Measurements from ENCODE around the gene RNF227.
"Not testable (repeated sequence)": the region's sequence is repeated elsewhere in the genome, so short reads cannot be mapped to it uniquely, and the experiment has no call there.

RNF227 gene

DNA sequence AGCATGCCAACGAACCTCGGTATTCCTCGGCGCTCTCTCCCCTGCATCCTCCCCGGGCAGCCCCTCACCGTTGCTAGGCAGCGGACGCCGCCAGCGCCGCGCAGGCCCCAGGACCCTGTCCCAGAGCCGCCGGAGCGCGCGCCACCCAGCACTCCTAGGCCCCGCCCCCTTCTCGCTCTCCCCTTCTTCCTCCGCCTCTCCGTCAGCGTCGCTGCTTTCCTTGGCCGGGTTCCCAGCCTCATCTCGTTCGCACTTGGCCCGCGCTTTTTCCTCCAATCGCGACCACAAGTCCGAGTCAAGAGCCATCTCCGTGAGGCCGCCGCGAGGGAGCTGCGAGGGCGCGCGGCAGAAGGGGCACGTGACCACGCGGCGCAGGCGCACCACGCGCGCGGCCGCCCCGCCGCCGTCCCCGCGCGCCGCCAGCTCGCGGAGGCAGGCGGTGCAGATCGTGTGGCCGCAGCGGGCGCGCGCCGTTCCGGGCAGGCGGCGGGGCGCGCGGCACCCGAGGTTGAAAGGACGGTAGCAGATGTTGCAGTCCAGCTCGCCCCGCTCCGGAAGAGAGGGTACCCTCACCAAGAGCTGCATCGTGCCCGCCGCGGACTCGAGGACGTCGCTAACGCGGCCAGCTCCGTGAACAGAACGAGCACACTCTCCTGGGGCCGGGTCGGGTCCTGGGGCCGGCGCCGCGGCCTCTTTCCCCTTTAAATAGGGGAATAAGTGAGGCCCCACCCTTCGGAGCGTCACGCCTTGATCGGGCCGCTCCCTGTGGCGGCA, at the start of gene RNF227:
Gene RNF227 (minus strand): TSS at position 679 of the 774 bp plus-strand sequence. CDS start 94 bp downstream, at position 585.
- DNase-seq (ENCODE audit: low read depth): peak; percentile 91
- H3K4me3 ChIP-seq (ENCODE audit: low read depth, low read length): peak within 1 kb of the TSS; percentile 67

DNA sequence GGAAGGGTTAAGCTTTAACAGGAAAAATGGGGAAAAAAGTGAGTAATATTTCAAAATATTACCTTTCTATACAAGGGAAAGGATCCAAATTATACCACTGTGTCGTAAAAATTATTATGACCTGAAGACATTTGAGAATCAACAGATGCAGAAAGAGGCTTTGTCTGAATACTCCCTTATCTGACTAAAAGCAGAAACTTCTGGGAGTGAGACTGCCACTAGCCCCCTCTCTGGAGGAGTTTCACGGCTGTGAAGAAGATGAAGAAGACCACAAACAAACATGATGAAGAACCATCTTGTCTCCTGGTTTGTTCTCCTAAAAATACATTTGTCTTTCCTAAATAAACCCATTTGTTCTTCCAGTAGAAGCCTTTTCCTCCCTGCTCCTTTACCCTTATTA, 45.3 kb upstream of the RNF227 start:
- H3K4me3 ChIP-seq (ENCODE audit: low read depth, low read length): no peak overlapping the region
- no peak for DNase-seq (ENCODE audit: low read depth)

DNA sequence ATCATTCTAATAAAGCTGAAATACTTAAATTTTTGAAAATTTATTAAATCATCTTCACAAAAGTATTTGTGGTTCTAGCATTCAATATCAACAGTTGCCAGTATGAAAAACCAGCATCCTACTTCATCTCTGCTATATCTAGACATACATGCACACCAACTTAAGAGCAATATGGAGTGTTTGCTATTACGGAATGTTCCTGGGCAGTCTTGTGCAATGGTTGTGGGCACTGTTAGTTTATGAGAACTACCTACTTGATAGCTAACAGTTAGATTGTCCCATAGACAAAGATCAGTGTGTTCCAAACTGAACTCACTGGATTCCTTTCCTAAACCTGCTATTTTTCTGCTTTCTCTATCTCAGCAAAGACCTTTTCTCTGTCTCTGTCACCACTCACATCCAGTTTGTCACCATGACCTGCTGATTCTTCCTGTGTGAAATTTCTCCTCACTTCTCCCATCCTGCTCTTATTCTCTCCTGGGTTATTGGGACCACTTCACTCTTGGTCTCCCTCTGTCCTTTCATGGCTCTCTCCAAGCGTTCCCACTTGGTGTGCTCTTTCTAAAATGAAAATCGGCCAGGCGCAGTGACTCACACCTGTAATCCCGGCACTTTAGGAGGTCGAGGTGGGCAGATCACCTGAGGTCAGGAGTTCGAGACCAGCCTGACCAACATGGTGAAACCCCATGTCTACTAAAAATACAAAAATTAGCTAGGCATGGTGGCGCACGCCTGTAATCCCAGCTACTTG, 43.6 kb upstream of the RNF227 start:
- H3K4me3 ChIP-seq (ENCODE audit: low read depth, low read length): no peak overlapping the region
- DNase-seq (ENCODE audit: low read depth): peak; percentile 52

DNA sequence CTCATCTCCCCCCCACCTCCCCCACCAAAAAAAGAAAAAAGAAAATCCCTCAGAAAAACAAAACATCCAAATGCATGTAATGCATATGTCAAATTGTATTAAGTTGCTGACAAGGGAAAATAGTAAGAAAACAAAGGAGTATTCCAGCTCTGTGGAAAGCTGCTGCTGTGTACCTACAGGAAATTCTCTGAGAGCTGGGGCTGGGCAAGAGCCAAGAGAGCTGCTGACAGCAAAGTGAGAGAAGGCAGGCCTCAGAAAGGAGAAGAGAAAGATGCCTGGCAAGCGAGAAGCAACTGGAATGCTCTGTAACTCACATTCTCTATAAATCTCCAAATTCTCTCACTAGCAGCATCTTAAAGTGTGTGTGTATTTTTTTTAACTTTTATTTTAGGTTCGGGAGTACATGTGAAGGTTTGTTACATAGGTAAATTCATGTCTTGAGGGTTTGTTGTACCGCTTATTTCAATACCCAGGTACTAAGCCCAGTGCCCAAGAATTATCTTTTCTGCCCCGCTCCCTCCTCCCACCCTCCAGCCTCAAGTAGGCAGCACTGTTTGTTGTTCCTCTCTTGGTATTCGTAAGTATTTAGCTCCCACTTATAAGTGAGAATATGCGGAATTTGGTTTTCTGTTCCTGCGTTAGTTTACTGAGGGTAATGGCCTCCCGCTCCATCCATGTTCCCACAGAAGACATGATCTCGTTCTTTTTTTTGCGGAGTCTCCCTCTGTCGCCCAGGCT, 40.3 kb upstream of the RNF227 start:
- peak; percentile 50 for DNase-seq (ENCODE audit: low read depth)
- H3K4me3 ChIP-seq (ENCODE audit: low read depth, low read length): no peak overlapping the region

DNA sequence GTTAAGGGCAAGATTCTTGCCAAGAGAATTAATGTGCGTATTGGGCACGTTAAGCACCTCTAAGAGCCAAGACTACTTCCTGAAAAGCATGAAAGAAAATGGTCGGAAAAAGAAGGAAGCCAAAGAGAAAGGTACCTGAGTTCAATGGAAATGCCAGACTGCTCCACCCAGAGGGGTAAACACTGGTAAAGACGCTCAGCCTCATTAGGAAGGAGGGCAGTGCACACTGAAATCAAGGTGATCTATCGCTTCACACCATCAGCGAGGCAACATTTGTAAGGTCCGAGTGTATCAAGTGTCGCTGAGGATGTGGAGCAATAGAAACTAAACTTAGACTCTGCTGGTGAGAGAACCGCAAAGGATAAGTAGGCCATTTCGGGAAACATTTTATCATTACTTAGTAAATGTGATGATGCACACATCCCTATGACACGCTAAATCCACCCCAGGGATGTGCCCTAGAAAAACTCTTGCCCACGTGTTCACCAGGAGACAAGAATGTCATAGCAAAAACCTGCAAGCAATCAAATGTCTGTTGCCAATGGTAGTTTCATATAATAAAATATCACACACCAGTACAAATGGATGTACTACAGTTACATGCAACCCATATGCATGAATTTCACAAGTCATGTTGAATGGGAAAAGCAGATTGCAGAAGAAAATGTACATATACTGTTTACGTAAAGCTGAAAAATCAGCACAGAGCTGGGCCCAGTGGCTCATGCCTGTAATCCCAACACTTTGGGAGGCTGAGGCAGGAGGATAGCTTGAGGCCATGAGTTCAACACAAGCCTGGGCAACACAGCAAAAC, 39.5 kb upstream of the RNF227 start:
- peak; percentile 35 for DNase-seq (ENCODE audit: low read depth)
- H3K4me3 ChIP-seq (ENCODE audit: low read depth, low read length): no peak overlapping the region

DNA sequence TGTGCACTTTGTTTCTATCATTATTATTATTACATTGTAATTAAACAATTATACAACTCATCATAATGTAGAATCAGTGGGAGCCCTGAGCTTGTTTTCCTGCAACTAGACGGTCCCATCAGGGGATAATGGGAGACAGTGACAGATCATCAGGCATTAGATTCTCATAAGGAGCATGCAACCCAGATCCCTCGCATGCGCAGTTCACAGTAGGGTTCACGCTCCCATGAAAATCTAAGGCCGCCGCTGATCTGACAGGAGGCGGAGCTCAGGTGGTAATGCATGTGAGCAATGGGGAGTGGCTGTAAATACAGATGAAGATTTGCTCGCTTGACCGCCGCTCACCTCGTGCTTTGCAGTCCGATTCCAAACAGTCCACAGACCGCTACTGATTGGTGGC, 37.2 kb upstream of the RNF227 start:
- not testable (repeated sequence) for DNase-seq (ENCODE audit: low read depth); H3K4me3 ChIP-seq (ENCODE audit: low read depth, low read length)

DNA sequence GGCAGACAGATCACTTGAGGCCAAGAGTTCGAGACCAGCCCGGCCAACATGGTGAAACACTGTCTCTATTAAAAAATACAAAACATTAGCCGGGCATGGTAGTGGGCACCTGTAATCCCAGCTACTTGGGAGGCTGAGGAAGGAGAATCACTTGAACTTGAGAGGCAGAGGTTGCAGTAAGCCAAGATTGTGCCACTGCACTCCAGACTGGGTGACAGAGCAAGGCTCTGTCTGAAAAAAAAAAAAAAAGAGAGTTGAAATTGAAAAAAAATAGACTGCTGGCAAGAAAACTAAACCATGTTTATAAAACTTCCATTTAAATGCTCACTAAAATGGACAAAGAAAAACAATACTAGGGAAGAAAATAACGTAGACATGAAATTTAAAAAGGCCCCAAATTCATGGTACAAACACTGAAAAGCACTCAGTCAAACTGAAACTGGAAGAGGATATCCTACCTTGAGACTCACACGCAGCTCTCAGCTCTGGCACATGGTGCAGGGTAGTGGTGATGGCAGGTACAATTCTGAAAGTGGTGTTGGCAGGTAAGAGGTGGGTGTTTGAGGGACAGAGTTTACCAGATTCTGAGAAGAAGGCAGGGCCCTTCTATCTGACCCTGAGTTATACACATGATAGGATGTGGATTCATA, 35.2 kb upstream of the RNF227 start:
- no peak overlapping the region for H3K4me3 ChIP-seq (ENCODE audit: low read depth, low read length)
- DNase-seq (ENCODE audit: low read depth): no peak

DNA sequence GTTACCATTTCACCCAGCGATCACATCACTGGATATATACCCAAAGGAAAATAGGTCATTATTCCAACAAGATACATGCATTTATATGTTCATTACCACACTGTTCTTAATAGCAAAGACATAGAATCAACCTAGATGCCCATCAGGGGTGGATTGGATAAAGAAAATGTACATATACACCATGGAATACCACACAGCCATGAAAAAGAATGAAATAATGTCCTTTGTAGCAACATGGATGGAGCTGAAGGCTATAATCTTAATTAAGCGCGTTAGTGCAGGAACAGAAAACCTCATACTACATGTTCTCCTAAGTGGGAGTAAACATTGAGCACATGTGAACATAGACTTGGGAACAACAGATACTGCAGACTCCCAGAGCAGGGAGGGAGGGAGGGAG, 34.5 kb upstream of the RNF227 start:
- no peak overlapping the region for H3K4me3 ChIP-seq (ENCODE audit: low read depth, low read length)
- no peak for DNase-seq (ENCODE audit: low read depth)

DNA sequence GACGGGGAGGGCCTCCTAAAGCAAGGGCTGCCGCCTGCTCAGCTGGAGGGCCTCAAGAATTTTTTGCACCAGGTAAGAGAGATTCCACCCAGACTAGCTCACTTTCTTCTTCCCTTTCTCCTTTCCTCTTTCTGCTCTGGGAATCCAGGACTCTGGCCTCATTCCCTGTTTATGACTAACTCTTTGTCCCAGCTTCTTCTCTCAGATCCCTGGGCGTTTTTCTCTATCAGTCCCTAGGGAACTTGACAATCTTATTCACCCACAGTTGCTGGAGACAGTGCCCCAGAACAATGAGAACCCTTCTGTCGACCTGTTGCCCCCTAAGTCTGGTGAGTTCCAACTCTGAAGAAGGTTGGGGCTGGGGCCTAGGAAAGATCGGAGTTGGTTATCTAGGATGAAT, 31.6 kb upstream of the RNF227 start:
- no peak for DNase-seq (ENCODE audit: low read depth)
- H3K4me3 ChIP-seq (ENCODE audit: low read depth, low read length): no peak overlapping the region

DNA sequence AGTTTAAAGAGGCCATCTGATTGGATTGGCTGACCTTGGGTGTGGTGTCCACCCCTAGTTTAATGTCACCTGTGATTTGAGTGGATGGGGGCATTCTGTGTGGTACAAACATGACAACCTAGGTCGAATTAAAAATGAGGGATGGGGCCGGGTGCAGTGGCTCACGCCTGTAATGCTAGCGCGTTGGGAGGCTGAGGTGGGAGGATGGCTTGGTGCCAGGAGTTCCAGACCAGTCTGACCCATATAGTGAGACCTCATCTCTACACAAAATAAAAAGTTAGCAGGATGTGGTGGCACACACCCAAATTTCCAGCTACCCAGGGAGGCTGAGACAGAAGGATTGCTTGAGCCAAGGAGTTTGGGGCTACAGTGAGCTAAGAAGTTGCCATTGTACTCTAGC, 30.4 kb upstream of the RNF227 start:
- H3K4me3 ChIP-seq (ENCODE audit: low read depth, low read length): no peak overlapping the region
- DNase-seq (ENCODE audit: low read depth): no peak

DNA sequence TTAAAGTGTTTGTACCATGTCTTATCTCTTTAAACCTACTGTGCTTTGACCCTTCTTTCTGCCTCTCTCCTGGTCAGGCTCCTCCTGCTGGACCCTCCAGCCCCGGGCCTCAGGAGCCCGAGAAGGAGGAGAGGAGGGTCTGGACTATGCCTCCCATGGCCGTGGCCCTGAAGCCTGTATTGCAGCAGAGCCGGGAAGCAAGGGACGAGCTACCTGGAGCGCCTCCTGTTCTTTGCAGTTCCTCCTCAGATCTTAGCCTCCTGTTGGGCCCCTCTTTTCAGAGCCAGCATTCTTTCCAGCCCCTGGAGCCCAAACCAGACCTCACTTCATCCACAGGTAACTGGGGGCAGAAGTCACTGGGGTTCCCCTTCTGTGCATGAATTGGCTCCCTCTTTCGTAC, 29.6 kb upstream of the RNF227 start:
- DNase-seq (ENCODE audit: low read depth): no peak
- no peak overlapping the region for H3K4me3 ChIP-seq (ENCODE audit: low read depth, low read length)

DNA sequence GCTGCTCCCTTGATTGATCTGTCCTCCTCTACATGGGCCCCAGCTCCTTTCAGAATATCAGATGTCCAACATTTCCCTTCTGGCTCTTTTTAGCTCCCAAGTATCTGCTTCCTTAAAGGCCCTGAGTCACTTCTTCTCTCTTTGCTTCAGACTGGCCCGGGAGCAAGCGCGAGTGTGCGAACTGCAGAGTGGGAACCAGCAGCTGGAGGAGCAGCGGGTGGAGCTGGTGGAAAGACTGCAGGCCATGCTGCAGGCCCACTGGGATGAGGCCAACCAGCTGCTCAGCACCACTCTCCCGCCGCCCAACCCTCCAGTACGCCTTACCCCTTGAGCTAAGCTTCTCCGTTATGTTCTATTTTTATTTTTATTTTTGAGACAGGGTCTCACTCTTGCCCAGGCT, 28.2 kb upstream of the RNF227 start:
- H3K4me3 ChIP-seq (ENCODE audit: low read depth, low read length): no peak overlapping the region
- DNase-seq (ENCODE audit: low read depth): no peak

DNA sequence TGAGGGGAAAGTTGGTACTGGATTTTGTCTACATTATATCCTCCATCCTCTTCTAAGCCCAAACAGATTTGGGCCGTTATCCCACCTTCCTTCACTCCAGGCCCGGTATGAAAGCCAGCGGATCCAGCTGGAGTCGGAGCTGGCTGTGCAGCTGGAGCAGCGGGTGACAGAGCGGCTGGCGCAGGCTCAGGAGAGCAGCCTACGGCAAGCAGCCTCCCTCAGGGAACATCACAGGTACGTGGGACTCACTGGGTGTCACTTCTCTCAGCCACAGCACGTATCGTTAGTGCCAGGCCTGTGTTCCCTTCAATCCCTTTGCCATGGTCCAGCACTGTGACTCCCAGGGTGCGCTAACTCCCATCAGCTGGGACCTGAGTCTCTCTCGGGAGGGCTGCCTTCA, 27.2 kb upstream of the RNF227 start:
- H3K4me3 ChIP-seq (ENCODE audit: low read depth, low read length): no peak overlapping the region
- no peak for DNase-seq (ENCODE audit: low read depth)

DNA sequence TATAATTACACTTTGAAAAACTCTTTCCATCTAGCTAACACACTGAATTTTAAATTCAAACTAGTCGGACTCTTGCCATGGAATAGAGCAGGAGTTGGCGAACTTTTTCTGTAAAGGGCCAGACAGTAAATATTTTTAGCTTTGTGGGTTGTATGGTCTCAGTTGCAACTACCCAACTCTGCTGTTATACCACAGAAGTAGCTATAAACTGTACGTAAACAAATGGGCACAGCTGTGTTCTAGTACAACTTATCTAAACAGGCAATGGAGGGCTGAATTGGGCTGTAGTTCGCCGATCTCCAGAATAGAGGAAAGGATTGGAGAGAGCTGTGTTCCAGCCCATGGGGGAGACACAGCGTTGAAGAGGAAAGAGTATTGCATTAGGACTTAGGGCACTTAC, 24.7 kb upstream of the RNF227 start:
- no peak overlapping the region for H3K4me3 ChIP-seq (ENCODE audit: low read depth, low read length)
- no peak for DNase-seq (ENCODE audit: low read depth)

DNA sequence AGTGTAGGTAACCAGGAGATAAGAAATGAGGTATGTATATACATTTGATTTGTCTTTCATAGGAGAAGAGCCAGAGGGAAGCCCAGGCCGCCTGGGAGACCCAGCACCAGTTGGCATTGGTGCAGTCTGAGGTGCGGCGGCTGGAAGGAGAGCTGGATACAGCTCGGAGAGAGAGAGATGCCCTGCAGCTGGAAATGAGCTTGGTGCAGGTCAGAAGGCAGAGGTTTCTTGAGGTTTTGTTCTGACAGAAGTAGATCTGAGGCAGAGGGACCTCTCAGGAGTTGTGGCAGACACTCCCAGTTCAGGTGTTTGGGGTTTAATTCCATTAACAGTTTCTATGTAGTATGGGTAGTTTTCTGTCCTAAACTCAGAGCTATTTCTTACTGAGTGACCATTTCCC, 23.9 kb upstream of the RNF227 start:
- no peak for DNase-seq (ENCODE audit: low read depth)
- no peak overlapping the region for H3K4me3 ChIP-seq (ENCODE audit: low read depth, low read length)

DNA sequence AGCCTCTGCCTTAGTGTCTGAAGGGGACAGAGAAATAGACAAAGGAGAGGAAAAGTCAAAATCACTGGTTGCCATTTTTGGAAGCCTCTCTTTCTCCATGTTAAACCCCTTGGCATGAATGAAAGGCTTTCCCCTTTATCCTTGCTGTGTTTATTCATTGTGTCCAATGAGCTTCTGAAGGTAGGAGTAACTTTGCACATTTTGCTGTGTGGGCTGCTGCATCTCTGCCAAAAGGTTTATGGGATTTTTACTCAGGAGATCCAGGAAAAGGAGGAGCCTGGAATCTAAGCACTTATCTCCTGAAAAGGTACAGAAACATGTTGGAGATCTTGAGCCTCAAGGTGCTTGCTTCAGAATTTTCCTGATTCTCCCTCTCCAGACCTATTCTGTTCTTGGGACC, 19.8 kb upstream of the RNF227 start:
- DNase-seq (ENCODE audit: low read depth): no peak
- H3K4me3 ChIP-seq (ENCODE audit: low read depth, low read length): no peak overlapping the region

DNA sequence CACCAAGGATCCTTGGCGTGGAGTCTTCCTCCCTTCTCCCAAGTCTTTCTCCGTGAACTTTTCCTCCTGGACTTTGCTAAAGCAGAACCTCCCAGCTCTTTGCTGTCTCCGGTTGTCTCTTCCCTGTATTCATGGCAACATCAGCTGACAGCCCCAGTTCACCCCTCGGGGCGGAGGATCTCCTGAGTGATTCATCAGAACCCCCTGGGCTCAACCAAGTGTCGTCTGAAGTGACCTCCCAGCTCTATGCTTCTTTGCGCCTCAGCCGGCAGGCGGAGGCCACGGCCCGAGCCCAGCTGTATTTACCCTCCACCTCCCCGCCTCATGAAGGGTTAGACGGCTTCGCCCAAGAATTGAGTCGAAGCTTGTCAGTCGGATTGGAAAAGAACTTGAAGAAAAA, 16.9 kb upstream of the RNF227 start:
- peak overlapping the region; percentile 96 for H3K4me3 ChIP-seq (ENCODE audit: low read depth, low read length)
- DNase-seq (ENCODE audit: low read depth): peak; percentile 23

DNA sequence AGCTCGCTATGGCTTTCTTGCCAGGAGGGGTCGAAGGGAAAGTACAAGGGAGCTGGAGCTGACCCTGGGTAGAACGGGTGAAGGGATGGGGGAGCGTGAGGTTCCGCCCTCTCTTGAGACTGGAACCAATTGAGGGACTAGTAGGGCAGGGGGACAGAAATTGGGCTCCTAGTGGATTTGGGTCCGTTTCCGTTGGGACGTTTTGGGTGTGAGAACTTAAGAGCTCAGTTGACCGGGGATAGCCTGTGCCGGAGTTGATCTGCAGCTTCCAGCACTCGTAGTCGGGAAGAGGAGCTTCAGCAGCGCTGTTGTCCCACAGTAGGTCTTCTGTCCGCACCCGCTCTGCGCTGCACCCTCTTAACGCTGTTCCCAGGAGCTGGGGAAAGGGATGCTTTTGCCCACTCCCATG, 16.4 kb upstream of the RNF227 start:
- no peak for DNase-seq (ENCODE audit: low read depth)

More for the DNA sequence above, 16.4 kb upstream of the RNF227 start:
- peak overlapping the region; percentile 96 for H3K4me3 ChIP-seq (ENCODE audit: low read depth, low read length)

Measured in skeletal muscle cell (primary cell).